GM21737 (cell line): Measurements from ENCODE around the gene MXD4.

Source experiments
- ATAC-seq: cut with Tn5 transposase; IDR thresholded peaks from one replicate; pipeline ENCODE4 v1.9.1; 2021; ENCODE audit warnings: mild to moderate bottlenecking, moderate library complexity; ENCODE audit not compliant: unreplicated experiment

Gene MXD4

GRCh38 chr4:2261853-2262144 lies at the start of gene MXD4:
MXD4 (minus strand) TSS chr4:2262109; CDS start chr4:2261980, 129 bp downstream.
- ATAC-seq: no peak

- no peak for ATAC-seq
Measured at GRCh38 chr4:2306773-2307410, 45.0 kb upstream of the MXD4 start.

- no peak for ATAC-seq
Measured at GRCh38 chr4:2305766-2306501, 44.0 kb upstream of the MXD4 start.

- no peak for ATAC-seq
Measured at GRCh38 chr4:2304877-2305561, 43.1 kb upstream of the MXD4 start.

- ATAC-seq: no peak
Measured at GRCh38 chr4:2304321-2304876, 42.5 kb upstream of the MXD4 start.

GRCh38 chr4:2303686-2304320 lies 41.9 kb upstream of the MXD4 start:
- ATAC-seq: no peak

- no peak for ATAC-seq
Measured at GRCh38 chr4:2303121-2303685, 41.3 kb upstream of the MXD4 start.

GRCh38 chr4:2302387-2303119 lies 40.6 kb upstream of the MXD4 start:
- no peak for ATAC-seq

- ATAC-seq: no peak
Measured at GRCh38 chr4:2301806-2302205, 39.9 kb upstream of the MXD4 start.

- no peak for ATAC-seq
Measured at GRCh38 chr4:2301225-2301642, 39.3 kb upstream of the MXD4 start.

GRCh38 chr4:2300431-2301224 lies 38.7 kb upstream of the MXD4 start:
- ATAC-seq: no peak

GRCh38 chr4:2299794-2300193 lies 37.9 kb upstream of the MXD4 start:
- no peak for ATAC-seq

GRCh38 chr4:2298532-2298991 lies 36.7 kb upstream of the MXD4 start:
- no peak for ATAC-seq

- ATAC-seq: no peak
Measured at GRCh38 chr4:2297606-2298531, 36.0 kb upstream of the MXD4 start.

- no peak for ATAC-seq
Measured at GRCh38 chr4:2296631-2297601, 35.0 kb upstream of the MXD4 start.

- no peak for ATAC-seq
Measured at GRCh38 chr4:2295900-2296442, 34.1 kb upstream of the MXD4 start.

GRCh38 chr4:2295500-2295899 lies 33.6 kb upstream of the MXD4 start:
- ATAC-seq: no peak
